ENCODE results near the gene DPM2. TPM values are rescaled to one million over a fixed set of nuclear protein-coding genes. Genes with fewer than 3 reads are reported as not detected.
A peak's percentile ranks its signal among the peaks of the same experiment; 100 is the strongest.

The DPM2 gene
- total RNA-seq, 4 donors from 2014 or later, result 17.3 to 43.3 (median 35.5) TPM

- Histone ChIP-seq H3K36me3 (no peaks in the 10 kb centered on the region), H3K27me3 (no peaks in the 10 kb centered on the region), H3K9me3 (no peaks in the 10 kb centered on the region), H3K4me1 (peaks cover 58 to 88% of the 10 kb centered on the region in 2 donors), H3K27ac (peak overlapping the region; percentile 81 to 96 (median 95)), H3K4me3 (replicated peaks in 1 of 3) (no peak overlapping the region)
- intact Hi-C loops (cut with DNase I), result no loop called here
- TF ChIP-seq CTCF (IDR thresholded peaks at IDR 0.05) (no peak), POLR2A (IDR thresholded peaks at IDR 0.05) (no peak)
- 75 to 77% methylated on average over 3 of the region's 3 CpGs for WGBS, 2 donors
- peak; percentile 41 to 51 for DNase-seq
These were observed 30.4 kb upstream of the DPM2 start for GRCh38 chr9:127968042-127968441.

- intact Hi-C loops (cut with DNase I), result no loop called here
- Histone ChIP-seq H3K27ac (peak overlapping the region; percentile 81 to 96 (median 95)), H3K27me3 (no peaks in the 10 kb centered on the region), H3K36me3 (no peaks in the 10 kb centered on the region), H3K4me1 (peaks cover 50 to 85% of the 10 kb centered on the region in 2 donors), H3K9me3 (no peaks in the 10 kb centered on the region), H3K4me3 (replicated peaks in 1 of 3) (no peak overlapping the region)
- TF ChIP-seq CTCF (IDR thresholded peaks at IDR 0.05) (no peak), POLR2A (IDR thresholded peaks at IDR 0.05) (no peak)
- no peak for DNase-seq
- 71 to 81% methylated on average over 3 to 8 of the region's 9 CpGs for WGBS, 2 donors
These were observed 29.6 kb upstream of the DPM2 start for GRCh38 chr9:127967151-127967809.

GRCh38 chr9:127966416-127967150 is 28.9 kb upstream of the DPM2 start:
- TF ChIP-seq POLR2A (IDR thresholded peaks at IDR 0.05) (no peak), CTCF (IDR thresholded peaks at IDR 0.05) (no peak)
- Histone ChIP-seq H3K36me3 (no peaks in the 10 kb centered on the region), H3K4me3 (replicated peaks in 1 of 3) (no peak overlapping the region), H3K27me3 (no peaks in the 10 kb centered on the region), H3K27ac (peak overlapping the region; percentile 93 to 96 (median 95)), H3K9me3 (no peaks in the 10 kb centered on the region), H3K4me1 (peaks cover 43 to 78% of the 10 kb centered on the region in 2 donors)
- WGBS, 2 donors, result 24 to 41% methylated on average over 6 to 8 of the region's 8 CpGs
- intact Hi-C loops (cut with DNase I), result no loop called here
- DNase-seq, result peak; percentile 88 to 89

- no peak overlapping the region for H3K4me3 ChIP-seq (replicated peaks in 1 of 3)
- no peaks in the 10 kb centered on the region for H3K9me3 ChIP-seq
- WGBS, 2 donors, result 48 to 64% methylated on average over 5 to 6 of the region's 6 CpGs
- DNase-seq, result no peak
- H3K27me3 ChIP-seq, result no peaks in the 10 kb centered on the region
- H3K4me1 ChIP-seq, result peaks cover 43 to 72% of the 10 kb centered on the region in 2 donors
- intact Hi-C loops (cut with DNase I), result no loop called here
- TF ChIP-seq POLR2A (IDR thresholded peaks at IDR 0.05) (no peak), CTCF (IDR thresholded peaks at IDR 0.05) (no peak)
- peak overlapping the region; percentile 93 to 96 (median 95) for H3K27ac ChIP-seq
- no peaks in the 10 kb centered on the region for H3K36me3 ChIP-seq
These were observed 28.3 kb upstream of the DPM2 start for GRCh38 chr9:127965953-127966352.

All from thyroid gland (tissue), 4 donors.